ENCODE data around the gene SLC47A2. TPM values are rescaled to one million over a fixed set of nuclear protein-coding genes. Genes with fewer than 3 reads are reported as not detected.

Gene SLC47A2
- total and polyA plus RNA-seq, 2 experiments from 2014 or later, result not detected

GRCh38 chr17:19713901-19714361 is 2.5 kb downstream of the SLC47A2 start (continued):
- TF ChIP-seq, protein P1, sequence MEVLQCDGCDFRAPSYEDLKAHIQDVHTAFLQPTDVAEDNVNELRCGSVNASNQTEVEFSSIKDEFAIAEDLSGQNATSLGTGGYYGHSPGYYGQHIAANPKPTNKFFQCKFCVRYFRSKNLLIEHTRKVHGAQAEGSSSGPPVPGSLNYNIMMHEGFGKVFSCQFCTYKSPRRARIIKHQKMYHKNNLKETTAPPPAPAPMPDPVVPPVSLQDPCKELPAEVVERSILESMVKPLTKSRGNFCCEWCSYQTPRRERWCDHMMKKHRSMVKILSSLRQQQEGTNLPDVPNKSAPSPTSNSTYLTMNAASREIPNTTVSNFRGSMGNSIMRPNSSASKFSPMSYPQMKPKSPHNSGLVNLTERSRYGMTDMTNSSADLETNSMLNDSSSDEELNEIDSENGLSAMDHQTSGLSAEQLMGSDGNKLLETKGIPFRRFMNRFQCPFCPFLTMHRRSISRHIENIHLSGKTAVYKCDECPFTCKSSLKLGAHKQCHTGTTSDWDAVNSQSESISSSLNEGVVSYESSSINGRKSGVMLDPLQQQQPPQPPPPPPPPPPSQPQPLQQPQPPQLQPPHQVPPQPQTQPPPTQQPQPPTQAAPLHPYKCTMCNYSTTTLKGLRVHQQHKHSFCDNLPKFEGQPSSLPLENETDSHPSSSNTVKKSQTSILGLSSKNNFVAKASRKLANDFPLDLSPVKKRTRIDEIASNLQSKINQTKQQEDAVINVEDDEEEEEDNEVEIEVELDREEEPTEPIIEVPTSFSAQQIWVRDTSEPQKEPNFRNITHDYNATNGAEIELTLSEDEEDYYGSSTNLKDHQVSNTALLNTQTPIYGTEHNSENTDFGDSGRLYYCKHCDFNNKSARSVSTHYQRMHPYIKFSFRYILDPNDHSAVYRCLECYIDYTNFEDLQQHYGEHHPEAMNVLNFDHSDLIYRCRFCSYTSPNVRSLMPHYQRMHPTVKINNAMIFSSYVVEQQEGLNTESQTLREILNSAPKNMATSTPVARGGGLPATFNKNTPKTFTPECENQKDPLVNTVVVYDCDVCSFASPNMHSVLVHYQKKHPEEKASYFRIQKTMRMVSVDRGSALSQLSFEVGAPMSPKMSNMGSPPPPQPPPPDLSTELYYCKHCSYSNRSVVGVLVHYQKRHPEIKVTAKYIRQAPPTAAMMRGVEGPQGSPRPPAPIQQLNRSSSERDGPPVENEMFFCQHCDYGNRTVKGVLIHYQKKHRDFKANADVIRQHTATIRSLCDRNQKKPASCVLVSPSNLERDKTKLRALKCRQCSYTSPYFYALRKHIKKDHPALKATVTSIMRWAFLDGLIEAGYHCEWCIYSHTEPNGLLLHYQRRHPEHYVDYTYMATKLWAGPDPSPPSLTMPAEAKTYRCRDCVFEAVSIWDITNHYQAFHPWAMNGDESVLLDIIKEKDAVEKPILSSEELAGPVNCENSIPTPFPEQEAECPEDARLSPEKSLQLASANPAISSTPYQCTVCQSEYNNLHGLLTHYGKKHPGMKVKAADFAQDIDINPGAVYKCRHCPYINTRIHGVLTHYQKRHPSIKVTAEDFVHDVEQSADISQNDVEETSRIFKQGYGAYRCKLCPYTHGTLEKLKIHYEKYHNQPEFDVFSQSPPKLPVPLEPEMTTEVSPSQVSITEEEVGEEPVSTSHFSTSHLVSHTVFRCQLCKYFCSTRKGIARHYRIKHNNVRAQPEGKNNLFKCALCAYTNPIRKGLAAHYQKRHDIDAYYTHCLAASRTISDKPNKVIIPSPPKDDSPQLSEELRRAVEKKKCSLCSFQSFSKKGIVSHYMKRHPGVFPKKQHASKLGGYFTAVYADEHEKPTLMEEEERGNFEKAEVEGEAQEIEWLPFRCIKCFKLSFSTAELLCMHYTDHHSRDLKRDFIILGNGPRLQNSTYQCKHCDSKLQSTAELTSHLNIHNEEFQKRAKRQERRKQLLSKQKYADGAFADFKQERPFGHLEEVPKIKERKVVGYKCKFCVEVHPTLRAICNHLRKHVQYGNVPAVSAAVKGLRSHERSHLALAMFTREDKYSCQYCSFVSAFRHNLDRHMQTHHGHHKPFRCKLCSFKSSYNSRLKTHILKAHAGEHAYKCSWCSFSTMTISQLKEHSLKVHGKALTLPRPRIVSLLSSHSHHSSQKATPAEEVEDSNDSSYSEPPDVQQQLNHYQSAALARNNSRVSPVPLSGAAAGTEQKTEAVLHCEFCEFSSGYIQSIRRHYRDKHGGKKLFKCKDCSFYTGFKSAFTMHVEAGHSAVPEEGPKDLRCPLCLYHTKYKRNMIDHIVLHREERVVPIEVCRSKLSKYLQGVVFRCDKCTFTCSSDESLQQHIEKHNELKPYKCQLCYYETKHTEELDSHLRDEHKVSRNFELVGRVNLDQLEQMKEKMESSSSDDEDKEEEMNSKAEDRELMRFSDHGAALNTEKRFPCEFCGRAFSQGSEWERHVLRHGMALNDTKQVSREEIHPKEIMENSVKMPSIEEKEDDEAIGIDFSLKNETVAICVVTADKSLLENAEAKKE (CRISPR knock-in tag; IDR thresholded peaks at IDR 0.05), result no peak
- TF ChIP-seq EZH2phosphoT487 (IDR thresholded peaks at IDR 0.05; ENCODE audit: unreplicated experiment) (no peak), JUNB (IDR thresholded peaks at IDR 0.05; ENCODE audit: unreplicated experiment) (no peak)

DNA sequence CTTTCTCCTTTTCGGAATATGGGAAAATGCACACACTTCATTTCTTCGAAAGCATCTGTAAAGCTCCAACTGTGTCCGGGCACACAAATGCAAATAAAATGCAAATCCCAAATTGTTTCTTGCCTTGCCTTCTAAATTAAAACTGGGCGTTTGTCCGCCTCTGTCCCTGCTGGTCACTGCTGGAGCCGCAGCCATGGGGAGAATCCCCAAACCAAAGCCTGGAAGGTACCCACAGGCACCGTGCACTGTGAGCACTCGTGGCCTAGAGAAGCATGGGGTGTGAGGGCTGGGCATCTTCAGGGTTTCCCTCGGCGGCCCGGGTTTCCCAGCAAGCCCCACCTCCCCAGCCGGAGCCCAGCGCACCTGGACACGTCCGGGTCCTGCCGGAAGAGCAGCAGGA is 2.9 kb downstream of the SLC47A2 start:
- DNase-seq (ENCODE audit: low spot score) (peak; percentile 76), ATAC-seq (peak; percentile 87)
- no peaks in the 10 kb centered on the region for H3F3A ChIP-seq (replicated peaks; ENCODE audit: low read depth)

More for the DNA sequence above, 2.9 kb downstream of the SLC47A2 start:
- Histone ChIP-seq H3K9me2 (ENCODE audit: insufficient read depth) (no peaks in the 10 kb centered on the region), H2AFZ (0 out of 2 replicates have a peak overlapping the region, but pooled peaks have one; percentile 63), H3K79me2 (replicated peaks; ENCODE audit: insufficient read depth) (no peaks in the 10 kb centered on the region), H3K27ac (ENCODE audit: low read depth) (no peak overlapping the region), H3K36me3 (ENCODE audit: insufficient read depth) (no peaks in the 10 kb centered on the region), H3K4me2 (no peak overlapping the region), H4K20me1 (replicated peaks; ENCODE audit: insufficient read depth) (no peaks in the 10 kb centered on the region), H3K27me3 (ENCODE audit: insufficient read depth) (no peaks in the 10 kb centered on the region), H3K4me1 (ENCODE audit: insufficient read depth) (0 out of 2 replicates have a peak, but pooled peaks cover 6% of the 10 kb centered on the region), H3K4me3 (no peak overlapping the region)
- H3K36me3 Mint-ChIP-seq (ENCODE audit: low read depth), result no peaks in the 10 kb centered on the region
- H3K9me3 Mint-ChIP-seq, result no peaks in the 10 kb centered on the region
- H3K4me1 Mint-ChIP-seq, result peaks cover 14% of the 10 kb centered on the region
- no peak overlapping the region for H3K4me3 Mint-ChIP-seq
- no peak overlapping the region for H3K27ac Mint-ChIP-seq
- TF ChIP-seq, protein P2, sequence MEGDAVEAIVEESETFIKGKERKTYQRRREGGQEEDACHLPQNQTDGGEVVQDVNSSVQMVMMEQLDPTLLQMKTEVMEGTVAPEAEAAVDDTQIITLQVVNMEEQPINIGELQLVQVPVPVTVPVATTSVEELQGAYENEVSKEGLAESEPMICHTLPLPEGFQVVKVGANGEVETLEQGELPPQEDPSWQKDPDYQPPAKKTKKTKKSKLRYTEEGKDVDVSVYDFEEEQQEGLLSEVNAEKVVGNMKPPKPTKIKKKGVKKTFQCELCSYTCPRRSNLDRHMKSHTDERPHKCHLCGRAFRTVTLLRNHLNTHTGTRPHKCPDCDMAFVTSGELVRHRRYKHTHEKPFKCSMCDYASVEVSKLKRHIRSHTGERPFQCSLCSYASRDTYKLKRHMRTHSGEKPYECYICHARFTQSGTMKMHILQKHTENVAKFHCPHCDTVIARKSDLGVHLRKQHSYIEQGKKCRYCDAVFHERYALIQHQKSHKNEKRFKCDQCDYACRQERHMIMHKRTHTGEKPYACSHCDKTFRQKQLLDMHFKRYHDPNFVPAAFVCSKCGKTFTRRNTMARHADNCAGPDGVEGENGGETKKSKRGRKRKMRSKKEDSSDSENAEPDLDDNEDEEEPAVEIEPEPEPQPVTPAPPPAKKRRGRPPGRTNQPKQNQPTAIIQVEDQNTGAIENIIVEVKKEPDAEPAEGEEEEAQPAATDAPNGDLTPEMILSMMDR (conservative IDR thresholded peaks at IDR 0.05; ENCODE audit: low read depth in 2 of 2), result peak; percentile 23 to 50
- TF ChIP-seq EZH2phosphoT487 (IDR thresholded peaks at IDR 0.05; ENCODE audit: unreplicated experiment), result no peak
- H3K27me3 Mint-ChIP-seq (ENCODE audit: insufficient read depth, low read depth, poor library complexity), result peaks cover 5% of the 10 kb centered on the region
